GM12874 (cell line): Measurements from ENCODE around the gene GRID1.

ENCODE experiments used
- CTCF ChIP-seq: IDR thresholded peaks from 2 replicates; pipeline ENCODE4 v1.5.1; 2011; ENCODE audit warnings: low read depth, mild to moderate bottlenecking, control low read depth, low read length, moderate library complexity; ENCODE audit not compliant: insufficient read depth

GRID1 gene

GRCh38 chr10:86074294-86074693 is 292.3 kb downstream of the GRID1 start:
- no peak for TF ChIP-seq CTCF

GRCh38 chr10:86073199-86073977 is 293.2 kb downstream of the GRID1 start:
- no peak for TF ChIP-seq CTCF

GRCh38 chr10:86072413-86072812 is 294.2 kb downstream of the GRID1 start:
- no peak for TF ChIP-seq CTCF

GRCh38 chr10:86071758-86072157 is 294.8 kb downstream of the GRID1 start:
- TF ChIP-seq CTCF, result no peak

GRCh38 chr10:86071145-86071544 is 295.4 kb downstream of the GRID1 start:
- no peak for TF ChIP-seq CTCF

GRCh38 chr10:86070278-86070677 is 296.3 kb downstream of the GRID1 start:
- no peak for TF ChIP-seq CTCF

GRCh38 chr10:86068231-86069054 is 298.2 kb downstream of the GRID1 start:
- TF ChIP-seq CTCF, result no peak
